CD4-positive, alpha-beta memory T cell (primary cell): ENCODE data around the gene HRK. TPM values are rescaled to one million over a fixed set of nuclear protein-coding genes. Genes with fewer than 3 reads are reported as not detected.

Experiments
- CTCF ChIA-PET: fragments of 350-600 bp; sonication (Branson Sonifier 250); formaldehyde crosslinking; loops from one replicate; lab custom pipeline; 2021; ENCODE audit warnings: inconsistent platforms; ENCODE audit not compliant: partially characterized antibody; lab: Charles Lee
- POLR2A ChIA-PET: fragments of 350-600 bp; sonication (Branson Sonifier 250); formaldehyde crosslinking; loops from one replicate; lab custom pipeline; 2021; ENCODE audit not compliant: partially characterized antibody; lab: Charles Lee
- DNase-seq, 5 donors: peaks; one replicate each; pipeline versions ENCODE4 v3.0.0 to v3.0.0-alpha.2; 2020 to 2022; ENCODE audit warnings: mixed read lengths in 1 of 5
- H3K27ac ChIP-seq: one replicate; pipeline ENCODE4 v1.7.0; 2013; ENCODE audit warnings: low read depth, low read length
- H3K27me3 ChIP-seq: 2 replicates; pipeline ENCODE4 v1.7.0; 2013; ENCODE audit warnings: mild to moderate bottlenecking, low read length, moderate library complexity; ENCODE audit not compliant: insufficient read depth
- H3K36me3 ChIP-seq: 2 replicates; pipeline ENCODE4 v1.7.0; 2013; ENCODE audit warnings: mild to moderate bottlenecking, low read length, moderate library complexity; ENCODE audit not compliant: insufficient read depth
- H3K4me1 ChIP-seq: 2 replicates; pipeline ENCODE4 v1.7.0; 2013; ENCODE audit warnings: mild to moderate bottlenecking, low read length, moderate library complexity; ENCODE audit not compliant: insufficient read depth
- H3K4me3 ChIP-seq, 2 donors: one replicate each; pipeline ENCODE4 v1.7.0; 2013; ENCODE audit warnings: low read length in 2 of 2, mild to moderate bottlenecking in 1 of 2
- H3K9me3 ChIP-seq, 2 donors: one replicate each; pipeline ENCODE4 v1.7.0; 2013; ENCODE audit warnings: low read length in 2 of 2, control low read depth in 1 of 2; ENCODE audit not compliant: control insufficient read depth in 1 of 2
- H3K27ac Mint-ChIP-seq, 7 donors: one replicate each; pipeline ENCODE4 v1.8.0; 2020 to 2021; ENCODE audit warnings: mixed read lengths in 7 of 7, mild to moderate bottlenecking in 6 of 7, inconsistent platforms in 3 of 7, moderate library complexity in 3 of 7
- H3K27me3 Mint-ChIP-seq, 2 donors: one replicate each; pipeline ENCODE4 v1.8.0; 2020 to 2021; ENCODE audit warnings: mixed read lengths in 2 of 2
- H3K36me3 Mint-ChIP-seq, 2 donors: one replicate each; pipeline ENCODE4 v1.8.0; 2020 to 2021; ENCODE audit warnings: mixed read lengths in 2 of 2, inconsistent platforms in 1 of 2, mild to moderate bottlenecking in 1 of 2
- H3K4me1 Mint-ChIP-seq, 4 donors: one replicate each; pipeline ENCODE4 v1.8.0; 2020 to 2021; ENCODE audit warnings: mixed read lengths in 4 of 4, mild to moderate bottlenecking in 1 of 4
- H3K4me3 Mint-ChIP-seq, 8 donors: one replicate each; pipeline ENCODE4 v1.8.0; 2020 to 2021; ENCODE audit warnings: mixed read lengths in 8 of 8, mild to moderate bottlenecking in 7 of 8, moderate library complexity in 6 of 8, inconsistent platforms in 3 of 8
- H3K9me3 Mint-ChIP-seq, 8 donors: one replicate each; pipeline ENCODE4 v1.8.0; 2020 to 2021; ENCODE audit warnings: mixed read lengths in 8 of 8, mild to moderate bottlenecking in 5 of 8, inconsistent platforms in 3 of 8, moderate library complexity in 1 of 8
- intact Hi-C: fragments of 100-400 bp; cut with micrococcal nuclease; formaldehyde crosslinking; loops from one replicate; pipeline ENCODE4 v1.15.1; 2023
- polyA plus RNA-seq, 2 donors: library from polyadenylated mRNA; unstranded; fragments of 300-500 nt; fragmentation: Illumina TruSeq; gene quantifications; one replicate each; pipeline ENCODE4 v1.2.3, GENCODE V29; 2021
- total RNA-seq, 2 experiments: library from RNA; stranded (reverse); gene quantifications; one replicate each; pipeline ENCODE4 v1.2.3, GENCODE V29; 2021

HRK gene
- total and polyA plus RNA-seq, 4 experiments from 2014 or later, result 0.06 TPM; not detected in 3

- Histone ChIP-seq H3K27me3 (no peaks in the 10 kb centered on the region), H3K9me3 (no peaks in the 10 kb centered on the region), H3K27ac (no peak overlapping the region), H3K4me3 (no peak overlapping the region), H3K4me1 (no peaks in the 10 kb centered on the region), H3K36me3 (no peaks in the 10 kb centered on the region)
- H3K4me3 Mint-ChIP-seq, result no peak overlapping the region
- intact Hi-C loops, result no loop called here
- H3K9me3 Mint-ChIP-seq, result peaks cover 0 to 7% (median under 1%) of the 10 kb centered on the region in 8 donors
- DNase-seq, result no peak
- H3K4me1 Mint-ChIP-seq, result no peaks in the 10 kb centered on the region
- H3K36me3 Mint-ChIP-seq, result peaks cover 2 to 16% of the 10 kb centered on the region in 2 donors
- H3K27me3 Mint-ChIP-seq, result no peaks in the 10 kb centered on the region
- ChIA-PET POLR2A (no interaction called here), CTCF (no interaction called here)
- no peak overlapping the region for H3K27ac Mint-ChIP-seq
These were observed 44.1 kb downstream of the HRK start for GRCh38 chr12:116837097-116837496.

DNA sequence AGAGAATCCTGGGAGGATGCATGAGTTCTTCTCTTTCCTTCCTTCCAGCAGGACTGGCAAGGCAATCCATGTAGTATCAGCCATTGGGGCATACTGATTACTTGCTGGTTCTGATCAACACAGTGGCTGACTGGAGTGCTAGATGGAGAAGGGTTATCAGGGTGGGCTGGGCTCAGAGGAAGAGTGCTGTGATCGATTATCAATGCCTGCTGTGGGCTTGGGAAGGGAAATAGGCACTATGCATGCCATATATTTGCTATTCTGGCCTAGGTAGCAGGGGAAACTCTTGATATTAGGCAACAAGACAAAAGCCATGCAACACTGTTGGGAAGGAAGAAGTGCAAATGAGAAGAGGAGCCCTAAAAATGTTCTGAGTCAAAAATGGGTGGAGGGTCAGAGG is 45.8 kb downstream of the HRK start:
- ChIA-PET POLR2A (no interaction called here), CTCF (no interaction called here)
- no peak overlapping the region for H3K4me3 Mint-ChIP-seq
- peaks cover 0 to 7% (median 0%) of the 10 kb centered on the region in 8 donors for H3K9me3 Mint-ChIP-seq
- no peak for DNase-seq
- no peak overlapping the region for H3K27ac ChIP-seq
- peak overlapping the region in 2 of 7 donors; percentile 43 to 53 for H3K27ac Mint-ChIP-seq
- H3K4me3 ChIP-seq, result no peak overlapping the region
- peaks cover 2 to 16% of the 10 kb centered on the region in 2 donors for H3K36me3 Mint-ChIP-seq
- no peaks in the 10 kb centered on the region for H3K27me3 Mint-ChIP-seq
- intact Hi-C loops, result no loop called here
- no peaks in the 10 kb centered on the region for H3K9me3 ChIP-seq
- H3K36me3 ChIP-seq, result no peaks in the 10 kb centered on the region
- no peaks in the 10 kb centered on the region for H3K4me1 ChIP-seq
- no peaks in the 10 kb centered on the region for H3K27me3 ChIP-seq
- no peaks in the 10 kb centered on the region for H3K4me1 Mint-ChIP-seq

GRCh38 chr12:116833474-116833873 is 47.8 kb downstream of the HRK start:
- POLR2A ChIA-PET, result interaction anchor here (1.2 kb wide), 1 partner anchor 9 kb away, joined by 4 read pairs; no protein-coding TSS in a partner anchor
- H3K27ac ChIP-seq, result no peak overlapping the region
- intact Hi-C loops, result no loop called here
- H3K4me1 ChIP-seq, result no peaks in the 10 kb centered on the region
- no peaks in the 10 kb centered on the region for H3K9me3 ChIP-seq
- no peak overlapping the region for H3K4me3 Mint-ChIP-seq
- peaks cover 2 to 16% of the 10 kb centered on the region in 2 donors for H3K36me3 Mint-ChIP-seq
- H3K27me3 Mint-ChIP-seq, result no peaks in the 10 kb centered on the region
- H3K9me3 Mint-ChIP-seq, result peaks cover 0 to 7% (median 0%) of the 10 kb centered on the region in 8 donors
- H3K4me3 ChIP-seq, result no peak overlapping the region
- DNase-seq, result no peak
- no peak overlapping the region for H3K27ac Mint-ChIP-seq
- no peaks in the 10 kb centered on the region for H3K36me3 ChIP-seq
- H3K4me1 Mint-ChIP-seq, result no peaks in the 10 kb centered on the region
- H3K27me3 ChIP-seq, result no peaks in the 10 kb centered on the region
- CTCF ChIA-PET, result no interaction called here

GRCh38 chr12:116832353-116832752 is 48.9 kb downstream of the HRK start:
- H3K9me3 ChIP-seq, result no peaks in the 10 kb centered on the region
- H3K27ac Mint-ChIP-seq, result no peak overlapping the region
- H3K4me3 ChIP-seq, result no peak overlapping the region
- no peaks in the 10 kb centered on the region for H3K4me1 Mint-ChIP-seq
- H3K27me3 ChIP-seq, result no peaks in the 10 kb centered on the region
- no peak overlapping the region for H3K27ac ChIP-seq
- POLR2A ChIA-PET, result interaction anchor here (1.2 kb wide), 1 partner anchor 8 kb away, joined by 4 read pairs; no protein-coding TSS in a partner anchor
- H3K4me3 Mint-ChIP-seq, result no peak overlapping the region
- DNase-seq, result no peak
- CTCF ChIA-PET, result interaction anchor here (0.6 to 0.7 kb wide), 2 partner anchors 10 to 233 kb away, joined by 3 read pairs; no protein-coding TSS in a partner anchor
- peaks cover 2 to 16% of the 10 kb centered on the region in 2 donors for H3K36me3 Mint-ChIP-seq
- H3K27me3 Mint-ChIP-seq, result no peaks in the 10 kb centered on the region
- intact Hi-C loops, result no loop called here
- peaks cover 0 to 5% (median 0%) of the 10 kb centered on the region in 8 donors for H3K9me3 Mint-ChIP-seq
- no peaks in the 10 kb centered on the region for H3K36me3 ChIP-seq
- H3K4me1 ChIP-seq, result no peaks in the 10 kb centered on the region

DNA sequence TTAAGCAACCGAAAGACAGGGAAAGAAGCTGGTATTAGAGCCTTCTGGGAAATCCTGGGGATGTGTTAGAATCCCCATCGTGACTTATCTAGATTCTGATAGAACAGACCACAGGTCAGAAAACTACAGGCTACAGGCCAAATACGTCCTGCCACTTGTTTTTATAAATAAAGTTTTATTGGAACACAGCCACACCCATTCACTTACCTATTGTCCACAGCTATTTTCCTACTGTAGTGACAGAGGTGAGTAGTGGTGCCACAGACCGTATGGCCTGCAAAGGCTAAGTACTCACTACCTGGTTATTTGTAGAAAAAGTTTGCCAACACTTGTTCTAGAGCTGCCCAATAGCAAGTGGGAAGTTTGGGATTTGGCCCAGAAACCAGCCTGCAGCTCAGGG is 53.8 kb downstream of the HRK start:
- H3K27ac Mint-ChIP-seq, result no peak overlapping the region
- peaks cover 0 to 5% (median 3%) of the 10 kb centered on the region in 8 donors for H3K9me3 Mint-ChIP-seq
- peaks cover 0 to 8% of the 10 kb centered on the region in 2 donors for H3K36me3 Mint-ChIP-seq
- CTCF ChIA-PET, result no interaction called here
- intact Hi-C loops, result no loop called here
- peaks cover 0 to under 1% of the 10 kb centered on the region in 2 donors for H3K27me3 Mint-ChIP-seq
- POLR2A ChIA-PET, result no interaction called here
- no peaks in the 10 kb centered on the region for H3K4me1 Mint-ChIP-seq
- Histone ChIP-seq H3K4me1 (no peaks in the 10 kb centered on the region), H3K4me3 (no peak overlapping the region), H3K27ac (no peak overlapping the region), H3K9me3 (no peaks in the 10 kb centered on the region), H3K36me3 (no peaks in the 10 kb centered on the region), H3K27me3 (no peaks in the 10 kb centered on the region)
- DNase-seq, result no peak
- no peak overlapping the region for H3K4me3 Mint-ChIP-seq

DNA sequence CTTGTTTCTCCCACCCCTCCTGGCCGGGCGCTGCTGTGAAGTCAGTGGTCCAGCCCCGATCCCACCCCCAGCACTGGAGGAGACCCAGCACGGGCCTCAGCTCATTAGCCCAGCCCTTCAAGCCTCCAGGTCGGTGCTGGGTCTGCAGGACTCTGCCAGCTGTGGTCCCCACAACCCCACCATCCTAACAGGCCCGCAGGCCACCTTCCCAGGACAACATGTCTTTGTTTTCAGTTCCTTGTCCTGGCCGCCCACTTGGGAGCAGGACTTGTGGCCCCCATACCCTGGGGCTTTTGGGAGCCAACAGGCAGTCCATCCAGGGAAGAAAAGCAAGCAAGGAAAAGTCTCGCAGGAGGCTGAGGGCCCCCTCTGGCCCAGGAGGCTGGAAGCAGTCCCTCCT is 60.0 kb downstream of the HRK start:
- Mint-ChIP-seq H3K27me3 (peaks cover 0 to 2% of the 10 kb centered on the region in 2 donors), H3K4me1 (peaks cover 10 to 31% (median 22%) of the 10 kb centered on the region in 4 donors), H3K4me3 (peak overlapping the region in 2 of 8 donors; percentile 22 to 57), H3K36me3 (peaks cover 4 to 8% of the 10 kb centered on the region in 2 donors), H3K9me3 (peaks cover 0 to 6% (median 3%) of the 10 kb centered on the region in 8 donors), H3K27ac (peak overlapping the region in 4 of 7 donors; percentile 84 to 96 (median 92))
- CTCF ChIA-PET, result interaction anchor here (0.6 kb wide), 2 partner anchors 42 to 134 kb away, joined by 3 to 4 read pairs; no protein-coding TSS in a partner anchor
- H3K27me3 ChIP-seq, result no peaks in the 10 kb centered on the region
- no peak overlapping the region for H3K27ac ChIP-seq
- no peaks in the 10 kb centered on the region for H3K9me3 ChIP-seq
- peaks cover 17% of the 10 kb centered on the region for H3K4me1 ChIP-seq
- no peak overlapping the region for H3K4me3 ChIP-seq
- H3K36me3 ChIP-seq, result no peaks in the 10 kb centered on the region
- POLR2A ChIA-PET, result no interaction called here
- no peak for DNase-seq
- intact Hi-C loops, result no loop called here

DNA sequence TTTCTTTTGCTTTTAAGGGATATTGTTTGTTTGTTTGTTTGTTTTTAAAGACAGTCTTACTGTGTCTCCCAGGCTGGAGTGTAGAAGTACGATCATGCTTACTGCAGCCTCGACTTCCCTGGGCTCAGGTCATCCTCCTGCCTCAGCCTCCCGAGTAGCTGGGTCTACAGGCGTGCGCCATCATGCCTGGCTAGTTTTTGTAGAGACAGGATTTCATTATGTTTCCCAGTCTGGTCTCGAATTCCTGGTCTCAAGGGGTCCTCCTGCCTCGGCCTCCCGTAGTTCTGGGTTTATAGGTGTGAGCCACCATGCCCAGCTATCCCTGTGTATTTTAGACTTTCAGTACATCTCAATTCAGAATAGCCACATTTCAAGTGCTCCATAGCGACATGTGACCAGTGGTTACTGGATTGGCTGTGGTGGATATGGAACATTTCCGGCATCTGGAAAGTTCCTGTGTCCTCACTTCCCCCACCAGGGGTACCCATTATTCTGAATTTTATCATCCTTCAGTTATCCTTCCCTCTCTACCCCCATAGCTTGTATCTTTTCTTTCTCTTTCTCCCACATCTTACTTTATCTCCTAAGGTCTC is 61.1 kb downstream of the HRK start:
- H3K4me3 ChIP-seq, result no peak overlapping the region
- Mint-ChIP-seq H3K36me3 (peaks cover 4 to 5% of the 10 kb centered on the region in 2 donors), H3K27me3 (peaks cover 0 to 2% of the 10 kb centered on the region in 2 donors), H3K4me1 (peaks cover 10 to 31% (median 22%) of the 10 kb centered on the region in 4 donors), H3K27ac (peak overlapping the region; percentile 83 to 96 (median 90)), H3K9me3 (peaks cover 0 to 6% (median 3%) of the 10 kb centered on the region in 8 donors), H3K4me3 (peak overlapping the region; percentile 22 to 76 (median 63))
- ChIA-PET POLR2A (no interaction called here), CTCF (no interaction called here)
- peak overlapping the region; percentile 87 for H3K27ac ChIP-seq
- intact Hi-C loops, result no loop called here
- DNase-seq, result no peak
- H3K4me1 ChIP-seq, result peaks cover 17% of the 10 kb centered on the region
- no peaks in the 10 kb centered on the region for H3K27me3 ChIP-seq
- H3K9me3 ChIP-seq, result no peaks in the 10 kb centered on the region
- no peaks in the 10 kb centered on the region for H3K36me3 ChIP-seq
